ENCODE measurements around the gene KDM3A.

The KDM3A gene

DNA sequence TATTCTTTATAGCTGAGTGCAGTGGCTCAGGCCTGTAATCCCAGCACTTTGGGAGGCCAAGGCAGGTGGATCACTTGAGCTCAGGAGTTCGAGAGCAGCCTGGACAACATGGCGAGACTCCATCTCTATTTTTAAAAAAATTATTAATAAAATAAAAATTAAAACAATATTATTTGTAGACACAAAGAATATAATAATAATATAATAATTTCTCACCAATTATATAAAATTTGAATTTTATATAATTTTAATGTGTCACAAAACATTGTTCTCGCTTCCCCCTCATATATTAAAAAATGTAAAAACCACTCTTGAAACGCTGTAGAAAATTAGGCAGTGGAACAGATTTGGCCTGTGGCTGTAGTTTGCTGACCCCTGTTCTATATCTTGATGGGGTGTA, 5.6 kb upstream of the KDM3A start:
- DNase-seq (ENCODE audit: low read depth in 2 of 2), result no peak

DNA sequence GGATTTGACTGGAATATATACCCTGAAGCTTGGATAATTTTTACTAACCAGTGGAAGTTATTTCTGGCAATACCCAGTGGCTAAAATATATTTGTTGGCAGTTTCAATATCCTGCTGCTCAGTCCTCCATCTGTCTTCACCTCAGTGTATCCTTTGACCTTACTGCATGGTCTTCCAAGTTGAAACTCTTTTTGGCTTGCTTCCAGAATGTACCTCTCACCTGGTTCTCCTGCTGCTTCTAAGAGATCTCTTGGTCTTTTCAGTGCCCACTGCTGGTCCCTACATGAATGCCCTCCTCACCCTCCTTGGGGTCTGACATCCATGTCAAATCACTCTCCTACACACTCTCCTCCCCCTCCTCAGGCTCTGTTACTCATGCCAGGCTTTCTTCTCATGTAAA, 4.8 kb upstream of the KDM3A start:
- no peak for DNase-seq (ENCODE audit: low read depth in 2 of 2)

- DNase-seq (ENCODE audit: low read depth in 2 of 2), result no peak
Measured at GRCh38 chr2:86439879-86440630, 1.1 kb upstream of the KDM3A start.

DNA sequence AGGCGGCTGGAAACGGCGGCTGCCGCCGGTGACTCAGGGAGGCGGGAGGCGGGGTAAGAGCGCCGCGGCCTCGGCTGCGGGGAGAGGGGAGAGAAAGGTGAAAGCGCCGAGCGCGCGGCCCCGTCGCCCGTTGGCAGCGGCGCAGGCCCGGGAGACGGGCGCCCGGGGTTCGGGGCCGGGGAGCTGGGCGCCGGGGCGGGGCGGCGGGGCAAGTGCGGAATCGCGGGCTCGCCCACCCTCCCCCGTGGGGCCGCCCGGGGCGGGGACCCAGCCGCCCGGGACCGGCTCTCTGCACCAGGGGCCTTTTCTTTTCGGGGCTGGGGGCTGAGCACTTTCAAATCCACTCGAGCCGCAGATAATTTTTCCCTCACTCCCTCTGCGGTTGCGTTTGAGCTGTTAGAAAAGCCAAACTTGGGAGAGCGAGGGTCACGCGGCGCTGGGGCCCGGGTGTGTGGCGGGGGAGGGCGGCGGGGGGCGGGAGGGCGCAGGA, 266 bp downstream of the KDM3A start:
- peak in 1 of 2 donors; percentile 17 for DNase-seq (ENCODE audit: low read depth in 2 of 2)

DNA sequence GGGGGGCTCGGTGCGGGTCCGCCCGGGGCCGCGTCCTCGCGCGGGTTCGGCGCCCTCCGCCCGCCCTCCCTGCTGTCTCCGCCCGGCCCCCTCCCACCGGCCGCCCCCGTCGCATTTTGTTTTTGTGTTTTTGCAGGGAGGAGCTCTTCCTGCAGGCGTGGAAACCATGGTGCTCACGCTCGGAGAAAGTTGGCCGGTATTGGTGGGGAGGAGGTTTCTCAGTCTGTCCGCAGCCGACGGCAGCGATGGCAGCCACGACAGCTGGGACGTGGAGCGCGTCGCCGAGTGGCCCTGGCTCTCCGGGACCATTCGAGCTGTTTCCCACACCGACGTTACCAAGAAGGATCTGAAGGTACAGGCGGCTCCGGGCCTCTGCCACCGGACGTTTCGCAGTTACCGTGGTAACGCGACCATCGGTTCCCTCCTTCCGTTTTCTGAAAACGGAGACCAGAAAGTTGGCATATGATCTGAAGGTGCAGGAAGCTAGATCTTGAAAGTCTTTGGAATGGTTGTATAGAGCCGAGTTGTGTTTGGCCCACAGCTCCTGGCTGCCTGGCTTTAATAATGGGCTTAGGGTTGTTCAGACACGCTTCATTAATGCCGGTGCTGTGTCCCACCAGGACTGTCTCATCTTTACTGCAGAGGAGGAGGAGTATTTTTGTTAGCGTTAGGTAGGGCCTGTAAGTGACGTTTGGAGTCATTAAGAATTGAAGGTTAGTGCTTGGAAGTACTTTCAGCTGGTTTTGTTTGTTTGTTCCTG, 891 bp downstream of the KDM3A start:
- peak; percentile 29 to 36 for DNase-seq (ENCODE audit: low read depth in 2 of 2)

DNA sequence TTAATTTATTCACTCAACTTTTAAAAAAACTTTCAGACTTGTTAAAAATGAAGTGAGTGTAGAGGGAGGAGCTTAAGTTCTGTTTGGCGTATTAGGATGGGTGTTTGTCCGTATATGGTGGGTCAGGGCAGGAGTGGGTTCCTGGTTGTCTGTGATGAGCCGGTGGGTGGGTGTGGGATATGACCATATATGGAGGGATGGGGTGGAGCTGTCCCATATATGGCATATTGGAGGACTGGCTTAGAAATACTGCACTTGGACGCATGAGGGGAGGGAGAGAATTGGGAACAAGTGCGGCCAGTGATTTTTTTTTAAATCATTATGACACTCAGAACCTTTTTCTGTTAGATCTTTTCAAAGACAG, 1.5 kb downstream of the KDM3A start:
- peak; percentile 20 to 35 for DNase-seq (ENCODE audit: low read depth in 2 of 2)

DNA sequence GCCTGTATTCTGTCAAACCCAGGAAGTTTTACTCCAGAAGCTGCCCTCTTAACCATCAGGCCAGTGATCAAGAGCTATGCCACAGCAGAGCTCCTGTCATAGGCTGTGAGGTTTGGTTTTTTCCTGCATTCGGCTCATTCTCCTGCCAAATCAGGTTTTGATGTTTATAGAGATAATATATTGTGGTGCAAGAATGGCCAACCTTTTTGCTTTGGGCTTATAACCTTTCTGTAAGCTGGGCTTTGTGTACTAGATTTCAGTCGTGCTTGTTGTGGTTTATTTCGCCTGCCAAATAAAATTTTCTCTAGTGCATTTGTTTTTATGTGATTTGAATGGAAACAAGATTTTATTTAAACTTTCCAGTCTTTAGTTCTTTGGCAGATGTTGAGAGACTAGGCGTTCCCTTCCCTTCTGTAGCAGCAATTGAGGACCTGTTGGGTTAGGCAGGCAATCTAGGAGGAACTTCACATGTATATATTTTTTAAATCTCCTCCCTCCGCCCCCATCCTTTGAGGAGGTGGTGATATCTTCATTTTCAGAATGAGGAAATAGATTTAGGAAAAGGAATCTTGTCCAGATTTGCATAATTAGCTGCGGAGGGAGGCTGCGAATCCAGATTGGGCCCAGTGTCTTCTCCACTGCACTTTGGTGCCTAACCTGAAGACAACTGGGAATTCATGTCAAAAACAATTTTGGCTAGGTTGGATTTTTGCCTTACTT, 2.6 kb downstream of the KDM3A start:
- no peak for DNase-seq (ENCODE audit: low read depth in 2 of 2)

DNA sequence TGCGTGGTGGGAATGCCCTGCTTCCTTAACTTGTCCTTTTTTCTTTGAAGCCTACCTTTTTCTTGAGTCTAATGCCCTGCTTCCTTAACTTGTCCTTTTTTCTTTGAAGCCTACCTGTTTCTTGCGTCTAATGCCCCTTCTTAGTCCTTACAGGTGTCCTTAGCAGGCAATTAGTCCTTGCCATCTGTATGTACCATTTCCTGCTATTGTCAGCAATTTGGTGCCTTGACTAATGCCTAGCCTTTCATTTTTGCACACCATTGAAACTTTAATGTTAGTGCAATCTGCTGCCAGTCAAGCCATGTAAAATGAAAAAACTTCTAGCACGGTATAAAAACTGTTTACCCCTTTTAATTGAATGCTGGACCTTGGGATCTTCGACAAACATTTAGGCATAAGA, 4.3 kb downstream of the KDM3A start:
- no peak for DNase-seq (ENCODE audit: low read depth in 2 of 2)

GRCh38 chr2:86446060-86446459, 4.9 kb downstream of the KDM3A start:
- no peak for DNase-seq (ENCODE audit: low read depth in 2 of 2)

GRCh38 chr2:86453836-86454235, 12.7 kb downstream of the KDM3A start:
- no peak for DNase-seq (ENCODE audit: low read depth in 2 of 2)

DNA sequence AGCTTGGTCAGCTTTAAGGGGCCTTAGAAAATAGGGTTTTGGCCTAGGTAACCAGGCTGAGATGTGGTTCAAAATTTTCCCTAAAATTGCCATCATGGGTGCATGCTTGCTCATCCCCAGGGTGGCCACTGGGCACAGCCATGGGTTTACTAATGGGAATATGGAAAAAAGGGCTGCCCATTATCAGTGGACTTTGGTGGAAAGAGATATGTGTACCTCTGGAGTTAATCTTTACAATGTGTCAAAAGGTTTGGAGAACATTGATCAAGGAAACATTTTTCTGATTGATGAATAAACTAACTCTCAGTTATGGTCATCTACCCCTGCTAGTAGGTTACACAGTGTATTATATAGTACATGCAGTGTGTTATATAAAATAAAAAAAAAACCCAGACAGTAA, 13.1 kb downstream of the KDM3A start:
- DNase-seq (ENCODE audit: low read depth in 2 of 2), result no peak

DNA sequence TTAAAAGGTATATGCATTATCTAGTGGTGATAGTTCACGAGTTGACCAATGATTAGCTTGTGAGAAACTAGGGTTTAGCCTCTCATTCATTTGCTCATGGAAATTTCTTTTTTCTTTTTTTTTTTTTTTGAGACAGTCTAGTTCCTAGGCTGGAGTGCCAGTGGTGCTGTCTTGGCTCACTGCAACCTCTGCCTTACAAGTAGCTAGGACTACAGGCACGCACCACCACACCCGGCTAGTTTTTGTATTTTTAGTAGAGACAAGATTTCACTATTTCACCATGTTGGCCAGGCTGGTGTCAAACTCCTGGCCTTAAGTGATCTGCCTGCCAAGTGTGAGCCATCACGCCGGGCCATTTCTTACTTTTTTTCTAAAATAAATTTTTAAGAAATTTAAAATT, 14.0 kb downstream of the KDM3A start:
- no peak for DNase-seq (ENCODE audit: low read depth in 2 of 2)

GRCh38 chr2:86461042-86461743, 20.0 kb downstream of the KDM3A start:
- no peak for DNase-seq (ENCODE audit: low read depth in 2 of 2)

DNA sequence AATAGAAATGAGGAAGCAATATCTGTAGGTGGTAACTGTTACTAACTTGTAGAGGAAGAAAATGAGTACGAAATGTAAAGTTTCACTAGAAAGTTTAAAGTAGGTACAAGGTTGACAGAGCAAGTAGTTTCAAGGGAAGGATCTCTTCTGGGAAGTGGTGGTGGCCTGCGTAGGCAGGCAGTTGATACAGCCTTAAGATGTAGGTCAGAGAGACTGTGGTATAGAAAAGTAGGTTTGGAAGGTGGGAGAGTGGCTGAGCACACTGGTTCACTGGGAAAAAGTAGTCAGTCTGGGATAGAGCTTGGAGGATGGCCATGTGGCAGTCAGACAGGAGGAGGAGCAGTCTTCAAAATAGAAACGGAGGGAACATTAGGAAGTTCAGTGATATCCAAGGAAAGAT, 23.5 kb downstream of the KDM3A start:
- no peak for DNase-seq (ENCODE audit: low read depth in 2 of 2)

GRCh38 chr2:86466306-86466705, 25.1 kb downstream of the KDM3A start:
- no peak for DNase-seq (ENCODE audit: low read depth in 2 of 2)

GRCh38 chr2:86468162-86469033, 27.2 kb downstream of the KDM3A start:
- no peak for DNase-seq (ENCODE audit: low read depth in 2 of 2)

DNA sequence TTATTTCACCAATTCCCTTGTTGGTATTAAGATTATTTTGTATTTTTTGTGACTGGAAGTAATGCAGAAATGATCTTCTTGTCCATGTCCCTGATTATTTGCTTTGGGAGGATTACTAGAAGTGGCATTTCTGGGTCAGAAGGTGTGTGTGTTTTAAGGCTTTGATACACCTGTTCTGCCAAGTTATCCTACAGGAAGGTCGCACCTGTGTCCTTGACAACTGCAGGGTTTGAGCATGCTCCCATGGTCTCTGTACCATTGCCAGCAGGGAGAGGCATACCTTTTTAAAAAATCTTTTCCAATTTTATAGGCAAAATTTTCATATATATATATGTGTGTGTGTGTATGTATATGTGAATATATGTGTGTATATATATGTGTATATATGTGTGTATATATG, 29.7 kb downstream of the KDM3A start:
- DNase-seq (ENCODE audit: low read depth in 2 of 2), result no peak

DNA sequence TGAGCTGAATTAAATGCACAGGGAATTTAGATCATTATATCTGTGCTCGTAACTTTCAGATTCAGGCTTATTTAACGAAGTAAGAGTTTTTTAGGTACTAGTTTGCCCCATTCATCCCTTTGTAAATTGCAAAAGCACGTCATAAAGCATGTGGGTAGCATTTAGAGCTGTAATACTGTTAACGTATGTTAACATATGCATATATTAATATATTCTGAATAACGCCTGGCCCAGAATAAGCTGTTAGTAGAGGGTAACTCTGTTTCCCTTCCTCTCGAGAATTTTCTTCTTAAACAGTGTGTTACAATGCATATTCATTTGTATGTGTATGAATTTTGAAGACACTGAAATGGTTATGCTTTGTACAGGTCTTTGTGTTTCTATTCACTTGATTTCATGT, 30.5 kb downstream of the KDM3A start:
- DNase-seq (ENCODE audit: low read depth in 2 of 2), result no peak

- DNase-seq (ENCODE audit: low read depth in 2 of 2), result no peak
Measured at GRCh38 chr2:86476092-86476491, 34.9 kb downstream of the KDM3A start.

DNA sequence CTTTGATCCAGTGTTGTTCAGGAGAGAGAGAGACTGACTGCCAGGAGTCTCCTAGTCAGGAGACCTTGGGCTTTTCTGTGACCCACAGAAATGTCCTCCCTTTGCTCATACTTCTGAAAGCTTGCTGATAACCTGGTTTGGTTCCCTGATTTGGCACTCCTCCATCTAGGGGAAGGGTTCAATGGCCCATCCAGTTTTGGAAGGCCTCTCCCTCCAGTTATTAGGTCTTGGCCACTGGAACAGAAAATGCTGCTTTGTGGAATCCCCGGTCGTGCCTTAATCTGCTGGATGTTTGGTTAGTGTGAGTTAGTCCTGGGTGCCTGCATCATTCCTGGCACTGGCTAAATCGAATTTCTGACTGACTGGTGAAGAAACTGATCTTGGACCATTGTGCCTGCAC, 35.7 kb downstream of the KDM3A start:
- no peak for DNase-seq (ENCODE audit: low read depth in 2 of 2)

GRCh38 chr2:86477349-86477748, 36.2 kb downstream of the KDM3A start:
- no peak for DNase-seq (ENCODE audit: low read depth in 2 of 2)

All from stimulated activated CD8-positive, alpha-beta memory T cell treated with anti-CD3 and anti-CD28 coated beads, Interleukin-7, amount 100 ng/mL, for 1 hour (primary cell).